ENCODE results near the gene NPFFR1.

NPFFR1 gene

GRCh38 chr10:70268376-70268775 is 15.4 kb downstream of the NPFFR1 start:
- Histone ChIP-seq H2AK5ac (ENCODE audit: low read length) (no peak overlapping the region), H2BK120ac (ENCODE audit: insufficient read depth, low read length, poor library complexity) (no peak overlapping the region), H2AFZ (ENCODE audit: insufficient read depth, low read length, poor library complexity) (no peak overlapping the region), H3K18ac (ENCODE audit: low read length) (no peak overlapping the region), H3K4me3 (ENCODE audit: low read depth, low read length) (no peak overlapping the region), H3K4ac (ENCODE audit: low read depth, low read length) (no peak overlapping the region), H3K23ac (ENCODE audit: low read length) (no peak overlapping the region), H4K12ac (ENCODE audit: low read depth, low read length) (no peak overlapping the region), H3K9me3 (ENCODE audit: insufficient read depth, low read depth, low read length) (peaks cover 2% of the 10 kb centered on the region), H3K14ac (ENCODE audit: low read length) (no peak overlapping the region), H3K4me1 (ENCODE audit: control insufficient read depth in 1 of 2, insufficient read depth in 2 of 2, low read length in 2 of 2) (no peaks in the 10 kb centered on the region), H3K27me3 (ENCODE audit: insufficient read depth, low read length) (no peaks in the 10 kb centered on the region), H3K36me3 (ENCODE audit: control insufficient read depth in 1 of 2, insufficient read depth in 2 of 2, low read length in 2 of 2) (no peaks in the 10 kb centered on the region), H3K27ac (ENCODE audit: low read depth, low read length) (no peak overlapping the region), H2BK12ac (ENCODE audit: low read length) (no peak overlapping the region), H3K79me2 (ENCODE audit: control insufficient read depth, insufficient read depth, low read length, poor library complexity) (no peaks in the 10 kb centered on the region), H4K91ac (ENCODE audit: low read depth, low read length) (no peak overlapping the region), H2BK5ac (ENCODE audit: low read depth, low read length, poor library complexity) (no peak overlapping the region), H3K4me2 (ENCODE audit: low read length) (no peak overlapping the region), H4K8ac (ENCODE audit: low read depth, low read length) (no peak overlapping the region), H3K9ac (ENCODE audit: low read length) (no peak overlapping the region), H3K79me1 (ENCODE audit: low read length) (no peaks in the 10 kb centered on the region)
- DNase-seq = no peak
- no CpG with 5 or more reads among the region's 4 CpGs for WGBS (ENCODE audit: extremely low coverage, insufficient coverage, insufficient read length)

- H3K4me1 ChIP-seq (ENCODE audit: control insufficient read depth in 1 of 2, insufficient read depth in 2 of 2, low read length in 2 of 2) = no peaks in the 10 kb centered on the region
- no peaks in the 10 kb centered on the region for H3K27me3 ChIP-seq (ENCODE audit: insufficient read depth, low read length)
- no peak overlapping the region for H4K8ac ChIP-seq (ENCODE audit: low read depth, low read length)
- H3K79me2 ChIP-seq (ENCODE audit: control insufficient read depth, insufficient read depth, low read length, poor library complexity) = no peaks in the 10 kb centered on the region
- no peak overlapping the region for H3K14ac ChIP-seq (ENCODE audit: low read length)
- no peak overlapping the region for H4K12ac ChIP-seq (ENCODE audit: low read depth, low read length)
- H3K4me3 ChIP-seq (ENCODE audit: low read depth, low read length) = no peak overlapping the region
- H2BK12ac ChIP-seq (ENCODE audit: low read length) = no peak overlapping the region
- H3K23ac ChIP-seq (ENCODE audit: low read length) = no peak overlapping the region
- peak; percentile 70 to 82 for DNase-seq
- no peak overlapping the region for H2BK5ac ChIP-seq (ENCODE audit: low read depth, low read length, poor library complexity)
- H3K27ac ChIP-seq (ENCODE audit: low read depth, low read length) = no peak overlapping the region
- no peak overlapping the region for H3K4ac ChIP-seq (ENCODE audit: low read depth, low read length)
- no peak overlapping the region for H3K9ac ChIP-seq (ENCODE audit: low read length)
- H2AFZ ChIP-seq (ENCODE audit: insufficient read depth, low read length, poor library complexity) = no peak overlapping the region
- no peaks in the 10 kb centered on the region for H3K36me3 ChIP-seq (ENCODE audit: control insufficient read depth in 1 of 2, insufficient read depth in 2 of 2, low read length in 2 of 2)
- H2BK120ac ChIP-seq (ENCODE audit: insufficient read depth, low read length, poor library complexity) = no peak overlapping the region
- no peak overlapping the region for H3K18ac ChIP-seq (ENCODE audit: low read length)
- no peaks in the 10 kb centered on the region for H3K79me1 ChIP-seq (ENCODE audit: low read length)
- no CpG with 5 or more reads among the region's 9 CpGs for WGBS (ENCODE audit: extremely low coverage, insufficient coverage, insufficient read length)
- peaks cover 2% of the 10 kb centered on the region for H3K9me3 ChIP-seq (ENCODE audit: insufficient read depth, low read depth, low read length)
- no peak overlapping the region for H2AK5ac ChIP-seq (ENCODE audit: low read length)
- H4K91ac ChIP-seq (ENCODE audit: low read depth, low read length) = no peak overlapping the region
- H3K4me2 ChIP-seq (ENCODE audit: low read length) = no peak overlapping the region
Observed at GRCh38 chr10:70267161-70267933, 16.5 kb downstream of the NPFFR1 start.

GRCh38 chr10:70266701-70267100 is 17.1 kb downstream of the NPFFR1 start:
- H4K12ac ChIP-seq (ENCODE audit: low read depth, low read length) = no peak overlapping the region
- no peak overlapping the region for H2BK5ac ChIP-seq (ENCODE audit: low read depth, low read length, poor library complexity)
- no peak overlapping the region for H3K4me2 ChIP-seq (ENCODE audit: low read length)
- H3K14ac ChIP-seq (ENCODE audit: low read length) = no peak overlapping the region
- H3K23ac ChIP-seq (ENCODE audit: low read length) = no peak overlapping the region
- no CpG with 5 or more reads among the region's 1 CpG for WGBS (ENCODE audit: extremely low coverage, insufficient coverage, insufficient read length)
- no peaks in the 10 kb centered on the region for H3K79me2 ChIP-seq (ENCODE audit: control insufficient read depth, insufficient read depth, low read length, poor library complexity)
- no peak overlapping the region for H3K27ac ChIP-seq (ENCODE audit: low read depth, low read length)
- H3K4me1 ChIP-seq (ENCODE audit: control insufficient read depth in 1 of 2, insufficient read depth in 2 of 2, low read length in 2 of 2) = no peaks in the 10 kb centered on the region
- H3K9me3 ChIP-seq (ENCODE audit: insufficient read depth, low read depth, low read length) = peaks cover 2% of the 10 kb centered on the region
- no peaks in the 10 kb centered on the region for H3K27me3 ChIP-seq (ENCODE audit: insufficient read depth, low read length)
- no peaks in the 10 kb centered on the region for H3K79me1 ChIP-seq (ENCODE audit: low read length)
- no peak for DNase-seq
- no peaks in the 10 kb centered on the region for H3K36me3 ChIP-seq (ENCODE audit: control insufficient read depth in 1 of 2, insufficient read depth in 2 of 2, low read length in 2 of 2)
- no peak overlapping the region for H2AFZ ChIP-seq (ENCODE audit: insufficient read depth, low read length, poor library complexity)
- no peak overlapping the region for H2BK12ac ChIP-seq (ENCODE audit: low read length)
- no peak overlapping the region for H2BK120ac ChIP-seq (ENCODE audit: insufficient read depth, low read length, poor library complexity)
- no peak overlapping the region for H3K9ac ChIP-seq (ENCODE audit: low read length)
- no peak overlapping the region for H2AK5ac ChIP-seq (ENCODE audit: low read length)
- H4K91ac ChIP-seq (ENCODE audit: low read depth, low read length) = no peak overlapping the region
- H3K18ac ChIP-seq (ENCODE audit: low read length) = no peak overlapping the region
- H4K8ac ChIP-seq (ENCODE audit: low read depth, low read length) = no peak overlapping the region
- H3K4me3 ChIP-seq (ENCODE audit: low read depth, low read length) = no peak overlapping the region
- H3K4ac ChIP-seq (ENCODE audit: low read depth, low read length) = no peak overlapping the region

GRCh38 chr10:70266056-70266455 is 17.7 kb downstream of the NPFFR1 start:
- H2AFZ ChIP-seq (ENCODE audit: insufficient read depth, low read length, poor library complexity) = no peak overlapping the region
- H3K4me1 ChIP-seq (ENCODE audit: control insufficient read depth in 1 of 2, insufficient read depth in 2 of 2, low read length in 2 of 2) = no peaks in the 10 kb centered on the region
- H3K27ac ChIP-seq (ENCODE audit: low read depth, low read length) = no peak overlapping the region
- H3K4me2 ChIP-seq (ENCODE audit: low read length) = no peak overlapping the region
- H4K91ac ChIP-seq (ENCODE audit: low read depth, low read length) = no peak overlapping the region
- H3K9ac ChIP-seq (ENCODE audit: low read length) = no peak overlapping the region
- no peaks in the 10 kb centered on the region for H3K79me2 ChIP-seq (ENCODE audit: control insufficient read depth, insufficient read depth, low read length, poor library complexity)
- H2AK5ac ChIP-seq (ENCODE audit: low read length) = no peak overlapping the region
- peaks cover 2% of the 10 kb centered on the region for H3K9me3 ChIP-seq (ENCODE audit: insufficient read depth, low read depth, low read length)
- no peak overlapping the region for H3K4me3 ChIP-seq (ENCODE audit: low read depth, low read length)
- no peak overlapping the region for H4K8ac ChIP-seq (ENCODE audit: low read depth, low read length)
- no peaks in the 10 kb centered on the region for H3K36me3 ChIP-seq (ENCODE audit: control insufficient read depth in 1 of 2, insufficient read depth in 2 of 2, low read length in 2 of 2)
- WGBS (ENCODE audit: extremely low coverage, insufficient coverage, insufficient read length) = no CpG with 5 or more reads among the region's 7 CpGs
- H2BK5ac ChIP-seq (ENCODE audit: low read depth, low read length, poor library complexity) = no peak overlapping the region
- no peaks in the 10 kb centered on the region for H3K79me1 ChIP-seq (ENCODE audit: low read length)
- H3K18ac ChIP-seq (ENCODE audit: low read length) = no peak overlapping the region
- no peak overlapping the region for H2BK120ac ChIP-seq (ENCODE audit: insufficient read depth, low read length, poor library complexity)
- no peak overlapping the region for H3K4ac ChIP-seq (ENCODE audit: low read depth, low read length)
- no peak overlapping the region for H2BK12ac ChIP-seq (ENCODE audit: low read length)
- no peak overlapping the region for H3K14ac ChIP-seq (ENCODE audit: low read length)
- H3K23ac ChIP-seq (ENCODE audit: low read length) = no peak overlapping the region
- H4K12ac ChIP-seq (ENCODE audit: low read depth, low read length) = no peak overlapping the region
- H3K27me3 ChIP-seq (ENCODE audit: insufficient read depth, low read length) = no peaks in the 10 kb centered on the region
- no peak for DNase-seq
